PC-3 (cell line): Measurements from ENCODE around the gene KDM6B. TPM values are rescaled to one million over a fixed set of nuclear protein-coding genes. Genes with fewer than 3 reads are reported as not detected.

Source experiments
- ATAC-seq: fragments of 200-7000 bp; cut with Tn5 transposase; 2 replicates; pipeline ENCODE4 v1.9.1; 2020; ENCODE audit warnings: mild to moderate bottlenecking, moderate library complexity
- BruUV-seq: library from RNA; stranded (reverse); fragments of 400-500 nt; replicated peaks from 2 replicates; lab custom pipeline; 2021; lab: Mats Ljungman, UMichigan
- CTCF ChIA-PET: fragments of 300-600 bp; sonication (Branson Sonifier 250); formaldehyde crosslinking; loops from one replicate; lab custom pipeline; 2022; ENCODE audit warnings: antibody characterized with exemption; lab: Charles Lee
- POLR2A ChIA-PET: fragments of 300-600 bp; sonication (Branson Sonifier 250); formaldehyde crosslinking; loops from one replicate; lab custom pipeline; 2022; ENCODE audit warnings: antibody characterized with exemption; ENCODE audit not compliant: unreplicated experiment; lab: Charles Lee
- DNase-seq: peaks from one replicate; pipeline ENCODE4 v3.0.0-alpha.2; 2015
- H2AFZ ChIP-seq: fragments of 300-600 bp; sonication (generic); 2 replicates; pipeline ENCODE4 v1.6.0; 2016; ENCODE audit warnings: antibody characterized with exemption, low read length
- H3F3A ChIP-seq: fragments of 300-600 bp; sonication (generic); one replicate; pipeline ENCODE4 v1.6.0; 2017; ENCODE audit warnings: antibody characterized with exemption, low read length, control low read depth, mild to moderate bottlenecking; ENCODE audit not compliant: unreplicated experiment
- H3K27ac ChIP-seq: fragments of 300-600 bp; sonication (generic); 2 replicates; pipeline ENCODE4 v1.5.1; 2016; ENCODE audit warnings: mild to moderate bottlenecking, low read length
- H3K27me3 ChIP-seq: fragments of 300-600 bp; sonication (generic); 2 replicates; pipeline ENCODE4 v1.6.1; 2016; ENCODE audit warnings: low read length, mixed read lengths
- H3K36me3 ChIP-seq: fragments of 300-600 bp; sonication (generic); 2 replicates; pipeline ENCODE4 v1.6.1; 2016; ENCODE audit warnings: low read depth, mixed run types, low read length, mixed read lengths
- H3K4me1 ChIP-seq: fragments of 300-600 bp; sonication (generic); 2 replicates; pipeline ENCODE4 v1.5.1; 2016; ENCODE audit warnings: low read length; ENCODE audit not compliant: insufficient read depth
- H3K4me2 ChIP-seq: fragments of 300-600 bp; sonication (generic); 2 replicates; pipeline ENCODE4 v1.6.0; 2016; ENCODE audit warnings: low read length
- H3K4me3 ChIP-seq: fragments of 300-600 bp; sonication (generic); 2 replicates; pipeline ENCODE4 v1.5.1; 2016; ENCODE audit warnings: mild to moderate bottlenecking, low read length, mixed read lengths
- H3K79me2 ChIP-seq: fragments of 300-600 bp; sonication (generic); 2 replicates; pipeline ENCODE4 v1.6.1; 2017; ENCODE audit warnings: low read length, mixed read lengths
- H3K9ac ChIP-seq: fragments of 300-600 bp; sonication (generic); 2 replicates; pipeline ENCODE4 v1.6.0; 2016; ENCODE audit warnings: mild to moderate bottlenecking, low read length
- H3K9me2 ChIP-seq: fragments of 300-600 bp; sonication (generic); replicated peaks from 2 replicates; pipeline ENCODE4 v1.6.1; 2016; ENCODE audit warnings: mixed run types, low read length, mixed read lengths
- H3K9me3 ChIP-seq: fragments of 300-600 bp; sonication (generic); 2 replicates; pipeline ENCODE4 v1.6.1; 2016; ENCODE audit warnings: low read length, mixed read lengths
- H4K20me1 ChIP-seq: fragments of 300-600 bp; sonication (generic); 2 replicates; pipeline ENCODE4 v1.6.1; 2016; ENCODE audit warnings: low read length, mixed read lengths
- EZH2 ChIP-seq: fragments of 300-600 bp; sonication (generic); IDR thresholded peaks from one replicate; pipeline ENCODE4 v1.6.1; 2017; ENCODE audit warnings: antibody characterized with exemption, mild to moderate bottlenecking, low read length; ENCODE audit not compliant: unreplicated experiment
- EZH2phosphoT487 ChIP-seq: fragments of 300-600 bp; sonication (generic); IDR thresholded peaks from 2 replicates; pipeline ENCODE4 v1.6.1; 2018; ENCODE audit warnings: mild to moderate bottlenecking, antibody characterized with exemption, low read length, borderline replicate concordance
- intact Hi-C: fragments of 100-400 bp; cut with micrococcal nuclease; formaldehyde crosslinking; loops from 2 replicates; pipeline ENCODE4 v1.9.0; 2023
- total RNA-seq: library from RNA; depleted of rRNA; stranded (reverse); fragments of >200 nt; gene quantifications from 2 replicates; pipeline ENCODE4 v1.2.3, GENCODE V29; 2014
- TF ChIP-seq, protein P1 (sequence below): fragments of 300-600 bp; sonication (generic); conservative IDR thresholded peaks from 2 replicates; pipeline ENCODE4 v1.5.1; 2017; ENCODE audit warnings: antibody characterized with exemption, low read depth, mild to moderate bottlenecking, low read length

KDM6B gene
- total RNA-seq, 1 experiment from 2014 or later = 3.2 TPM

DNA sequence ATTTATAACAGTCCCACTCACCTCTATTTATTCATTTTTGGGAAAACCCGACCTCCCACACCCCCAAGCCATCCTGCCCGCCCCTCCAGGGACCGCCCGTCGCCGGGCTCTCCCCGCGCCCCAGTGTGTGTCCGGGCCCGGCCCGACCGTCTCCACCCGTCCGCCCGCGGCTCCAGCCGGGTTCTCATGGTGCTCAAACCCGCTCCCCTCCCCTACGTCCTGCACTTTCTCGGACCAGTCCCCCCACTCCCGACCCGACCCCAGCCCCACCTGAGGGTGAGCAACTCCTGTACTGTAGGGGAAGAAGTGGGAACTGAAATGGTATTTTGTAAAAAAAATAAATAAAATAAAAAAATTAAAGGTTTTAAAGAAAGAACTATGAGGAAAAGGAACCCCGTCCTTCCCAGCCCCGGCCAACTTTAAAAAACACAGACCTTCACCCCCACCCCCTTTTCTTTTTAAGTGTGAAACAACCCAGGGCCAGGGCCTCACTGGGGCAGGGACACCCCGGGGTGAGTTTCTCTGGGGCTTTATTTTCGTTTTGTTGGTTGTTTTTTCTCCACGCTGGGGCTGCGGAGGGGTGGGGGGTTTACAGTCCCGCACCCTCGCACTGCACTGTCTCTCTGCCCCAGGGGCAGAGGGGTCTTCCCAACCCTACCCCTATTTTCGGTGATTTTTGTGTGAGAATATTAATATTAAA lies 20.2 kb downstream of the KDM6B start:
- Histone ChIP-seq H3K79me2 (peaks cover 32% of the 10 kb centered on the region), H3K4me2 (no peak overlapping the region), H3K36me3 (peaks cover 8% of the 10 kb centered on the region; the same call in 1 of the 2 replicates), H3F3A (no peaks in the 10 kb centered on the region), H3K9me2 (no peaks in the 10 kb centered on the region), H3K9me3 (no peaks in the 10 kb centered on the region), H2AFZ (no peak overlapping the region), H3K27ac (no peak overlapping the region), H4K20me1 (no peaks in the 10 kb centered on the region), H3K4me3 (no peak overlapping the region), H3K9ac (no peak overlapping the region), H3K27me3 (no peaks in the 10 kb centered on the region), H3K4me1 (peaks cover 18% of the 10 kb centered on the region)
- no TSS peak for BruUV-seq
- ChIA-PET POLR2A (no interaction called here), CTCF (no interaction called here)
- no peak for ATAC-seq
- DNase-seq = no peak
- no peak for TF ChIP-seq EZH2phosphoT487
- TF ChIP-seq, protein P1, sequence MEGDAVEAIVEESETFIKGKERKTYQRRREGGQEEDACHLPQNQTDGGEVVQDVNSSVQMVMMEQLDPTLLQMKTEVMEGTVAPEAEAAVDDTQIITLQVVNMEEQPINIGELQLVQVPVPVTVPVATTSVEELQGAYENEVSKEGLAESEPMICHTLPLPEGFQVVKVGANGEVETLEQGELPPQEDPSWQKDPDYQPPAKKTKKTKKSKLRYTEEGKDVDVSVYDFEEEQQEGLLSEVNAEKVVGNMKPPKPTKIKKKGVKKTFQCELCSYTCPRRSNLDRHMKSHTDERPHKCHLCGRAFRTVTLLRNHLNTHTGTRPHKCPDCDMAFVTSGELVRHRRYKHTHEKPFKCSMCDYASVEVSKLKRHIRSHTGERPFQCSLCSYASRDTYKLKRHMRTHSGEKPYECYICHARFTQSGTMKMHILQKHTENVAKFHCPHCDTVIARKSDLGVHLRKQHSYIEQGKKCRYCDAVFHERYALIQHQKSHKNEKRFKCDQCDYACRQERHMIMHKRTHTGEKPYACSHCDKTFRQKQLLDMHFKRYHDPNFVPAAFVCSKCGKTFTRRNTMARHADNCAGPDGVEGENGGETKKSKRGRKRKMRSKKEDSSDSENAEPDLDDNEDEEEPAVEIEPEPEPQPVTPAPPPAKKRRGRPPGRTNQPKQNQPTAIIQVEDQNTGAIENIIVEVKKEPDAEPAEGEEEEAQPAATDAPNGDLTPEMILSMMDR = no peak
- no peak for TF ChIP-seq EZH2
- intact Hi-C loops = no loop called here

DNA sequence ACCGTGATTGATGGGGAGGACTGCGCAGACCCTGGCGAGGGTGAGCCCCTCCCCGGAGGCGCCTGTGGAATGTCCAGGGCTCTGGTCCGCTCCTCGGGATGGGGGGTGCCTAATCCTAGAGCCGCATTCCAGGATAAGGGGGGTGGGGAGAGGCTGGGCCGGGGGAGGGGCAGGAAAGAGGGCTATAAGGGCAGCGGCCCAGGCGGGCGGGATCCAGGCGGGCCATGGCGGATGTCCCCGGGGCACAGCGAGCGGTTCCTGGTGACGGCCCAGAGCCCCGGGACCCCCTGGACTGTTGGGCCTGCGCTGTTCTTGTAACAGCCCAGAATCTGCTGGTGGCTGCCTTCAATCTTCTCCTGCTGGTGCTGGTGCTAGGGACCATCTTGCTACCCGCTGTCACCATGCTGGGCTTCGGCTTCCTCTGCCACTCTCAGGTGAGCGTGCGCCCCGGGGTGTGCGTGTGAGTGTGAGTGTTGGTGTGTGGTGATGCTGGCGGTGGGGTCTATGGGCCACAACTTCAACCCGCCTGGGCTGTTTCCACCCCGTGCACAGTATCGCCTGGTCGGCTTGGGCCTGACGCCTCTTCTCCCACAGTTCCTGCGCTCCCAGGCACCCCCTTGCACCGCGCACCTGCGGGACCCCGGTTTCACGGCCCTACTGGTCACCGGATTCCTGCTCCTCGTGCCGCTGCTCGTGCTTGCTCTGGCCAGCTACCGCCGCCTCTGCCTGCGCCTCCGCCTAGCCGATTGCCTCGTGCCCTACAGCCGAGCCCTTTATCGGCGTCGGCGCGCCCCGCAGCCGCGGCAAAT lies 21.0 kb downstream of the KDM6B start, which contains the start of gene TMEM88:
Gene TMEM88, plus strand, starts transcription at position 216 of the 809 bp plus-strand sequence. Its CDS starts 9 bp downstream, at position 225.
- Histone ChIP-seq H3K36me3 (peaks cover 8% of the 10 kb centered on the region; the same call in 1 of the 2 replicates), H3K4me1 (peaks cover 25% of the 10 kb centered on the region), H3K9ac (peak within 1 kb of the TSS; percentile 94), H3K9me2 (no peaks in the 10 kb centered on the region), H3K9me3 (no peaks in the 10 kb centered on the region), H3F3A (no peaks in the 10 kb centered on the region), H2AFZ (no peak within 1 kb of the TSS), H3K79me2 (peaks cover 40% of the 10 kb centered on the region), H4K20me1 (no peaks in the 10 kb centered on the region), H3K27me3 (no peaks in the 10 kb centered on the region), H3K27ac (no peak within 1 kb of the TSS), H3K4me2 (peak within 1 kb of the TSS; percentile 97), H3K4me3 (peak within 1 kb of the TSS; percentile 90)
- intact Hi-C loops = no loop called here
- TF ChIP-seq EZH2 = no peak
- TF ChIP-seq EZH2phosphoT487 = no peak
- TF ChIP-seq, protein P1 = no peak
- DNase-seq = no peak
- CTCF ChIA-PET = interaction anchor here (0.6 kb wide), 3 partner anchors 30 to 135 kb away, joined by 3 to 4 read pairs (median 4); no protein-coding TSS in a partner anchor
- ATAC-seq = no peak
- BruUV-seq = no TSS peak
- POLR2A ChIA-PET = interaction anchor here (0.6 kb wide), 2 partner anchors 120 to 335 kb away, joined by 11 to 17 read pairs; no protein-coding TSS in a partner anchor
